Measurements from ENCODE around the gene TMPRSS13.

GRCh38 chr11:117910525-117910924 is 18.7 kb downstream of the TMPRSS13 start:
- no peak for TF ChIP-seq CTCF (IDR thresholded peaks at IDR 0.05 in 8 of 11, conservative IDR thresholded peaks at IDR 0.05 in 3 of 11)
- no peak for TF ChIP-seq POLR2A (IDR thresholded peaks at IDR 0.05)
- TF ChIP-seq POLR2AphosphoS5 (IDR thresholded peaks at IDR 0.05), result no peak

All from spleen (tissue), 7 donors.